HG02623 (cell line): ENCODE results near the gene FHL3.

Experiments
- ATAC-seq: cut with Tn5 transposase; IDR thresholded peaks from one replicate; pipeline ENCODE4 v1.9.1; 2021; ENCODE audit warnings: moderate library complexity; ENCODE audit not compliant: unreplicated experiment

FHL3 gene

GRCh38 chr1:38014724-38015424 lies 9.6 kb upstream of the FHL3 start:
- no peak for ATAC-seq

DNA sequence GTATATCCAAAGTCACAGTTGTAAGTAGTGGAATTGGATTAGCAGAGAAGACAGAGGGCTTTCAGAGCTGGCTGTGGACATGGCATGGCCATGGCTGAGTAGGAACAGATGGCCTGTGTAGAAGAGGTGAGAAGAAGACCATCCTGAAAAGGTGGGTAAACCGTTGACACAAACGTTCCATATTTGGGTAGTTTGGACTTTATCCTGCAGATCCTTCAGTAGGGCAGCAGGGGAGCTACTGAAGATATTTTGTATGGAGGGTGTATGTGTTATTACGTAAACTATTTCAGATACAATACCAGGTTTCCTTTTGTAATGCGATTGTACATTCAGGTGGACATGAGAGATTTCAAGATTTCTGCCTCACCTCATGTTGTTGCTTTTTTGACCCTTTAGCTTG lies 8.9 kb upstream of the FHL3 start:
- no peak for ATAC-seq

- ATAC-seq = no peak
Measured at GRCh38 chr1:38013227-38013622, 7.9 kb upstream of the FHL3 start.

DNA sequence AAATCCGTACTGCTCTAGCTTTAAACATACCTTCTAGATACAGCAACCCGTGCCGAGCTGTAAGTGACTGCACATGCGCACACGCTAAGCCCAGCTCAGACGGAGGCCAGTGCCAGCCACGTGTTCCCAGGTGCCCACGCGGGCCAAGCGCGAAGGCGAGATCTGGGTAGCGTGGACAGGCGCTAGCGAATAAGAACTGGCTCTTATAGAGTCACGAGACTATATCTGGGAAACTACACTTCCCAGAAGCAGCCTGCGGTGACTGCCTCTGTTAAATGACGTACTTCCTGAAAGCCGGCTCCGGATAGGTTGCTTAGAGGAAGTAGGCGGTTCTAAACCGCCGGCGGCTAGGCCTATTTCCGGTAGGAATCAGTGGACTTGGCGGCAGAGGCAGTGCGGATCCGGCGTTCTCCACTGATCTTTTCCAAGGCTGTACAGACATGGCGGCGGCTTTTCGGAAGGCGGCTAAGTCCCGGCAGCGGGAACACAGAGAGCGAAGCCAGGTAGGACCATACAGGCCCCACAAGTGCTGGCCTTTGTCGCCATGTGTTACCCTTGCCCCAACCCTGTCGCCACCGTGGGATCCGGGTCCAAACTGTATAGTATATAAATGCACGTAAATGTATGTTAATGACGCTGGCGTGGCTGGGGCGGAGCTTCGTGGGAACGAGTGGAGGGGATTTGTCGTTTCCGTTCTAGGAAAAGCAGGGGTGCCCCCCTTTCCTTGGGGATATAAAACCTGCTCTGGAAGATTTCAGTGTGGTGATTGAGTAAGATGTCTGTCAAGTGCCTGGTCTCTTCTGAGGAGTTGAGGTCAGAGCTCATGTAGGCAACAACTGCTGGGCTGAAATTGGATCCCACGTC lies 7.3 kb upstream of the FHL3 start, which contains the start of gene UTP11:
Gene UTP11, plus strand, starts transcription at position 372 of the 864 bp plus-strand sequence. Its CDS starts 69 bp downstream, at position 441.
- peak; percentile 93 for ATAC-seq

GRCh38 chr1:38009841-38010180 lies 4.5 kb upstream of the FHL3 start:
- no peak for ATAC-seq

DNA sequence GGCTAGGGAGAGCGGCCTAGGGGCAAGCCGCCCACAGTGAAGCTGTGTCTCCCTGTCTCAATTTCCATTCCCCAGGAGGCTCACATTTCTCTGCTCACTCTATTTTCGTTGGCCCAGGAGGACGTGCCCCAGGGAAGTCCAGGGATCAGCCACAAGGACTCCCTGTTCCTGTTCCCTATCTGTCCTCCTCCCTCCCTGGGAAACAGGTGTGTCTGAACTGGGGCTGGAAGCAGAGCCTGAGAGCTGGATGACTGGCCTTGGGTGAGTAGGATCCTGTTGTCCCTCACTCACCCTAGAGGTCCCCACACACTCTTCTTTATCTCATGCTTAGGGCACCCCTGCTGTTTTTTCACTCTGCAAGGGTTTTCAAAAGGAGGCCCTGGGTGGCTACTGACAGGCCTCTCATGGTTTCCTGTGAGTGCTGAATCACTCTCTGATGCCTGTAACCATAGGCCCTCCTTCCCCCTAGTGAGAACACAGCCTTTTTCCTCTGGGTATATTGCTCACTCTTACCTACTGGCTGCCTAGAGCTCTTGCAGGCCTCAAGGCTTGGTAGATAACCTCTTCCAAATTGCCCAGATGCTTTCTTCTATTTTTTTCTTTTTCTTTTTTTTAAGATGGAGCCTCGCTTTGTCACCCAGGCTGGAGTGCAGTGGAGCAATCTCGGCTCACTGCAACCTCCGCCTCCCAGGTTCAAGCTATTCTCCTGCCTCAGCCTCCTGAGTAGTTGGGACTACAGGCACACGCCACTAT lies 4.0 kb upstream of the FHL3 start:
- no peak for ATAC-seq

DNA sequence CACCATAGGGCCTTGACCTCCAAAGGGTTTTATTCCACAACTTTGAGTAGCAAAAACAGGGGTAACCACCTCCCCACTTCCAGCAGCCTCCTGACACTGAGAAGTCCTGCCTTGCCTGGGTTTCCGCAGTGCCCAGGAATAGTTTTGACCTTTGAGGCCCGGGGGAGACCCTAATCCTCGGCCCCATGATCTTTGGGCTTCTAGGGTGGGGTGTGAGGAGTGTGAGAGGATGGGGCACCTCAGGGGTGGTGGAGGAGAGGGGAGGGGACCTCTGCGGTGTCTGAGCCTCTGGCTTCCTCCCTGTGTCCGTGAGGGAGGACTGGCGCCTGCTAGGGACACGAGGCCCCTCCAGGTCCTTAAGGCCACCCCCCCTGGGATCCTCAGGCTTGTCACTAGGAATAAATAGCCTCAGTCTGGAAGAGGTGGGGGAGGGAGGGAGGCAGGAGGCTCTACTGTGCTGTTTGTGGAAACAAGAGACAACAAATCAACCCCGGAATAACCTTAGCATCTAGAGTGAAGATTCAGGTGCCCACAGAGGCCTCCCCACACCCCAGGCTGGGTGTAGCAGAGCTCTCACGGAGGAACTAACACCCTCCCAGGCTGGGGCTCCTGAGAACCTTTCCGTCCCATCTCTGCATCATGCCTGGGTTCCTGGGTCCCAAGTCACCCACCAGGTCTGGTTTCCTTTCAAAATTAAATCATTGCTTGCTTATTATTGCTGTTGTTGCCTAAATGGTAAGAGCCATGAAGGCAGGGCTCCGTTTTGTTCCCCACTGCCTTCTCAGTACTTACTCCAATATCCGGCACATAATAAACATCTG lies 904 bp upstream of the FHL3 start:
- no peak for ATAC-seq

GRCh38 chr1:38004284-38005108 lies 818 bp downstream of the FHL3 start:
- no peak for ATAC-seq

GRCh38 chr1:38003261-38004250 lies 1.8 kb downstream of the FHL3 start:
- no peak for ATAC-seq

DNA sequence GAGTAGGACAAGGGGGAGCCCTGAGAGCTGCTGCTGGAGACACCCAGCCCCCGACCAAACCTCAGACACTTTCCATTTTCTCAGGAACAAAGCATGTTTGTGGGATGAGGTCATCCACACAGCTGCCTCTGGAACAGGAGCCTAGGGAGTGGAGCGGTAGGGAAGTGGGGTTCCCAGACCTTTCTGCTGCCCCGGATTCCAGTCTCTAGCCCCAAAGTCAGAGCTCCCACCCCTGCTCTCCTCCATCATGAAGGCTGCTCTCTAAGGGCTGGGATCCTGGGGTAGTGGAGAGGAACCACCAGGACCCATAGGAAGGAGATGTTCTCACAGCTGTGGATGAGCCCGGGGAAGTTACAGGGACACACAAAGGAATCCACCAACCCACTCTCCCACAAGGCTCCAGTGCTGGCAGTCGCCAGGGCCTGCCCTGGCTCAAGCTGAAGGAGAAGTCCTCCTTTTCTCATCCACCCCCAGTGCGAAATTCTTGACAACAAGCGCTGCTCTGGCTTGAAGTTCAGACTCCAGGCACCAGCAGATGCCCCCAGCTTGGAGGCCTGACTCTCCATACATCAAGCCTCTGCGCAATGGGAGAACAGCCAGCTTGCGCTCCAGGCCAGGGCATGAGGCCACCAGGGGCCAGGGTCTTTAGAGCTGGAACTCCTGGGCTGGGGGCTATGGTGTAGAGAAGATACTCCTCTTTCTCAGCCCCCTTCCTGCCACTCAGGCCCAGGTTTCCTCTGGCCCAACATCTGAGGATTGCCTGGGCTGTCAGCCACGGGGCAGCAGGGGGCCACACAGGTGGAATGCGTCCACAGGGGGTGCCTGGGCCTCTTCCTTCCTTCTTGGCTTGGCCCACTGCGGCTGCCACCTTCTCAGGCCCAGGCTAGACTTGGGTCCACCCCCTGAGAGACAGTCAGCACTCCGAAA lies 4.5 kb downstream of the FHL3 start:
- ATAC-seq = no peak

- no peak for ATAC-seq
Measured at GRCh38 chr1:38000233-38000528, 5.1 kb downstream of the FHL3 start.

GRCh38 chr1:37999430-38000232 lies 5.7 kb downstream of the FHL3 start:
- no peak for ATAC-seq

DNA sequence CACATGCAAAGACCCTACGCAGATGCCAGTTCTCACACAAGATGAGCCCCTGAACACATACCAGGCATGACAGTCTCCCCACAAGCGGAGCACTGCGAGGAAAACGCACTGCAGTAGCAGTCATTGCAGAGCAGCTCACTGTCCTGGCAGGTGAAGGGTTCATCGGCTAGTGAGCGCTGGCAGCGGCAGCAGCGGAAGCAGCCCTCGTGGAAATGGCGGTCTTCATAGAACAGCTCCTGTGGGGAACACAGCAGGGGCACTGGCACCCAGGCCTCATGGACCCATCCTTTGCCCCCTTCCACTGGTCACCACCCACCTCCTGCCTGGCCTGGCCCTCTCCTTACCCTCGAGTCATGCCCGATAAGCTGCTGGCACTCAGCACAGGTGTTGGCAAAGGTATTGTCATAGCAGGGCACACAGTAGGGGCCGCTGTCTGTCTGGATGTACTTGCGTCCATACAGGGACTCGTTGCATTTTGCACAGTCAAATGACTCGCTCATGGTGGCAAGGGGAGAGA lies 6.3 kb downstream of the FHL3 start:
- ATAC-seq = no peak

GRCh38 chr1:37998089-37998808 lies 7.1 kb downstream of the FHL3 start:
- no peak for ATAC-seq

- ATAC-seq = no peak
Measured at GRCh38 chr1:37997256-37998088, 7.8 kb downstream of the FHL3 start.
